ENCODE measurements around the gene TMEFF2. TPM values are rescaled to one million over a fixed set of nuclear protein-coding genes. Genes with fewer than 3 reads are reported as not detected.

The TMEFF2 gene
- total and polyA plus RNA-seq, 2 experiments from 2014 or later = 1.7 to 2.2 TPM

- TF ChIP-seq CREB1 (CRISPR knock-in tag; IDR thresholded peaks at IDR 0.05; ENCODE audit: low read depth) = no peak
- TF ChIP-seq CTCF (conservative IDR thresholded peaks at IDR 0.05; ENCODE audit: low read depth in 2 of 2) = no peak
- no peak for TF ChIP-seq STAT1 (IDR thresholded peaks at IDR 0.05; ENCODE audit: unreplicated experiment)
- TF ChIP-seq JUNB (IDR thresholded peaks at IDR 0.05; ENCODE audit: unreplicated experiment) = no peak
- no peak for TF ChIP-seq ZNF114 (CRISPR knock-in tag; IDR thresholded peaks at IDR 0.05)
- no peak for TF ChIP-seq REST (IDR thresholded peaks at IDR 0.05; ENCODE audit: unreplicated experiment)
- no peak for TF ChIP-seq EZH2 (IDR thresholded peaks at IDR 0.05; ENCODE audit: low read depth, unreplicated experiment)
- TF ChIP-seq ETS1 (IDR thresholded peaks at IDR 0.05) = no peak
- TF ChIP-seq ZNF331 (CRISPR knock-in tag; IDR thresholded peaks at IDR 0.05; ENCODE audit: low read depth) = no peak
- no peak for TF ChIP-seq NANOG (IDR thresholded peaks at IDR 0.05; ENCODE audit: borderline replicate concordance)
- no peak for TF ChIP-seq EZH2phosphoT487 (IDR thresholded peaks at IDR 0.05; ENCODE audit: unreplicated experiment)
- no peak for TF ChIP-seq ZNF462 (CRISPR knock-in tag; IDR thresholded peaks at IDR 0.05)
- no peak for TF ChIP-seq POLR2AphosphoS5 (IDR thresholded peaks at IDR 0.05; ENCODE audit: low read depth)
- H3K4me3 Mint-ChIP-seq = no peak overlapping the region
- H3F3A ChIP-seq (replicated peaks; ENCODE audit: low read depth) = 0 out of 2 replicates have a peak, but pooled peaks cover 7% of the 10 kb centered on the region
- H3K27me3 ChIP-seq (ENCODE audit: insufficient read depth) = no peaks in the 10 kb centered on the region
- peaks cover 8% of the 10 kb centered on the region for H3K9me2 ChIP-seq (ENCODE audit: insufficient read depth)
- no peaks in the 10 kb centered on the region for H3K9me3 Mint-ChIP-seq
- H2AFZ ChIP-seq = no peak overlapping the region
- H3K79me2 ChIP-seq (replicated peaks; ENCODE audit: insufficient read depth) = no peaks in the 10 kb centered on the region
- no peaks in the 10 kb centered on the region for H4K20me1 ChIP-seq (replicated peaks; ENCODE audit: insufficient read depth)
- H3K36me3 ChIP-seq (ENCODE audit: insufficient read depth) = no peaks in the 10 kb centered on the region
- H3K4me1 ChIP-seq (ENCODE audit: insufficient read depth) = peaks cover 24% of the 10 kb centered on the region
- H3K27ac Mint-ChIP-seq = no peak overlapping the region
- H3K4me1 Mint-ChIP-seq = peaks cover 25% of the 10 kb centered on the region
- H3K4me3 ChIP-seq = no peak overlapping the region
- H3K4me2 ChIP-seq = no peak overlapping the region
- ATAC-seq = no peak
- H3K27me3 Mint-ChIP-seq (ENCODE audit: insufficient read depth, low read depth, poor library complexity) = no peaks in the 10 kb centered on the region
- no peaks in the 10 kb centered on the region for H3K36me3 Mint-ChIP-seq (ENCODE audit: low read depth)
- no peak overlapping the region for H3K27ac ChIP-seq (ENCODE audit: low read depth)
- DNase-seq (ENCODE audit: low spot score) = no peak
These were observed 264.5 kb downstream of the TMEFF2 start for GRCh38 chr2:191930205-191930604.
